Measurements from ENCODE around the gene DTD2.
"Not testable (repeated sequence)": the region's sequence is repeated elsewhere in the genome, so short reads cannot be mapped to it uniquely, and the experiment has no call there.

Gene DTD2

GRCh38 chr14:31456841-31457664 is at the start of gene DTD2:
Gene DTD2, minus strand, starts transcription at chr14:31457506. Its CDS starts 113 bp downstream, at chr14:31457393.
- DNase-seq (ENCODE audit: low read depth) = peak; percentile 83

GRCh38 chr14:31505411-31505810 is 48.1 kb upstream of the DTD2 start:
- DNase-seq (ENCODE audit: low read depth) = no peak

GRCh38 chr14:31501870-31502269 is 44.6 kb upstream of the DTD2 start:
- no peak for DNase-seq (ENCODE audit: low read depth)

- no peak for DNase-seq (ENCODE audit: low read depth)
These were observed 35.6 kb upstream of the DTD2 start for GRCh38 chr14:31492759-31493498.

- no peak for DNase-seq (ENCODE audit: low read depth)
These were observed 32.4 kb upstream of the DTD2 start for GRCh38 chr14:31489691-31490090.

GRCh38 chr14:31487886-31488285 is 30.6 kb upstream of the DTD2 start, which contains the start of gene GPR33:
Gene GPR33, minus strand, starts transcription at chr14:31488039. Its CDS starts 4,074 bp downstream, at chr14:31483965.
- DNase-seq (ENCODE audit: low read depth) = no peak

GRCh38 chr14:31486764-31487163 is 29.5 kb upstream of the DTD2 start:
- DNase-seq (ENCODE audit: low read depth) = no peak

GRCh38 chr14:31484754-31485153 is 27.4 kb upstream of the DTD2 start:
- no peak for DNase-seq (ENCODE audit: low read depth)

GRCh38 chr14:31480156-31480555 is 22.9 kb upstream of the DTD2 start:
- no peak for DNase-seq (ENCODE audit: low read depth)

- DNase-seq (ENCODE audit: low read depth) = no peak
These were observed 21.7 kb upstream of the DTD2 start for GRCh38 chr14:31479027-31479426.

- DNase-seq (ENCODE audit: low read depth) = no peak
These were observed 19.9 kb upstream of the DTD2 start for GRCh38 chr14:31477248-31477647.

GRCh38 chr14:31476131-31476866 is 19.0 kb upstream of the DTD2 start:
- no peak for DNase-seq (ENCODE audit: low read depth)

GRCh38 chr14:31466554-31466953 is 9.2 kb upstream of the DTD2 start:
- no peak for DNase-seq (ENCODE audit: low read depth)

- DNase-seq (ENCODE audit: low read depth) = no peak
These were observed 7.8 kb upstream of the DTD2 start for GRCh38 chr14:31465111-31465510.

- not testable (repeated sequence) for DNase-seq (ENCODE audit: low read depth)
These were observed 5.1 kb upstream of the DTD2 start for GRCh38 chr14:31462450-31462849.

- DNase-seq (ENCODE audit: low read depth) = no peak
These were observed 4.2 kb upstream of the DTD2 start for GRCh38 chr14:31461545-31461944.

- DNase-seq (ENCODE audit: low read depth) = no peak
These were observed 656 bp upstream of the DTD2 start for GRCh38 chr14:31457665-31458659.

- no peak for DNase-seq (ENCODE audit: low read depth)
These were observed 7.2 kb downstream of the DTD2 start for GRCh38 chr14:31449971-31450610.

GRCh38 chr14:31449136-31449535 is 8.2 kb downstream of the DTD2 start:
- no peak for DNase-seq (ENCODE audit: low read depth)

GRCh38 chr14:31445703-31446102 is 11.6 kb downstream of the DTD2 start:
- no peak for DNase-seq (ENCODE audit: low read depth)

GRCh38 chr14:31442284-31442683 is 15.0 kb downstream of the DTD2 start:
- DNase-seq (ENCODE audit: low read depth) = no peak
